AG10803 (cell line): ENCODE results near the gene CYP19A1.

ENCODE experiments used
- DNase-seq: peaks from one replicate; pipeline ENCODE4 v3.0.0; 2010; ENCODE audit warnings: low read depth
- H3K4me3 ChIP-seq: 2 replicates; pipeline ENCODE4 v1.5.1; 2011; ENCODE audit warnings: mild to moderate bottlenecking, low read length, control low read depth
- TF ChIP-seq, protein P1 (sequence below): conservative IDR thresholded peaks from 2 replicates; pipeline ENCODE4 v1.5.1; 2011; ENCODE audit warnings: mild to moderate bottlenecking, low read length, control low read depth, inconsistent platforms

The CYP19A1 gene

DNA sequence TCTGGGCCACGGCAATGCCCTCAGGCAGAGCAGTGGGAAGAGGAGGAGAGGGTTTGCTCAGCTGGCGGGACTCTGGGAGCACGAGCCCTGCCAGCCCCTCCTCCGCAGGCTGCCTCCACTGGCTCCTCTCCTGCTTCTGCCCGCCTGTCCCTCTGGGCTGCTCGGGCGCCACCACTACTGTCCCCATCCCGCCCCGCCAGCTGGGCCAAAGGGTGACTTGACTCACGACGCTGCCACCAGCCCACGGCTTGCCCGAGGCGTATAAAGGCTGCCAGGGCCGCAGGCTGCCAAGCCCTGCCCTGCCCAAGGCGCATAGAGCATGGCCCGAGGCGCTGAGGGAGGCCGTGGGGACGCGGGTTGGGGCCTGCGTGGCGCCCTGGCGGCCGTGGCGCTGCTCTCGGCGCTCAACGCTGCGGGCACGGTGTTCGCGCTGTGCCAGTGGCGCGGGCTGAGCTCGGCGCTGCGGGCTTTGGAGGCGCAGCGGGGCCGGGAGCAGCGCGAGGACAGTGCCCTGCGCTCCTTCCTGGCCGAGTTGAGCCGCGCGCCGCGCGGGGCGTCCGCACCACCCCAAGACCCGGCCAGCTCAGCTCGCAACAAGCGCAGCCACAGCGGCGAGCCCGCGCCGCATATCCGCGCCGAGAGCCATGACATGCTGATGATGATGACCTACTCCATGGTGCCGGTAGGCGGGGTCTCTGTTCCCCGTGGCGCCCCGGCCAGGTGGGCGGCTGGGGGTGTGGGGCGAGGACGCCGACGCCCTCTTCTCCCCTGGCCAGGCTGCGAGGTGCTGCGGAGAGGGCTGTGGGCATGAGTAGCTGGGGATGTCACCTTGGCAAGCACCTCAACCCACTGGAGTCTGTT lies 3.2 kb upstream of the CYP19A1 start, which contains the start of gene GLDN:
GLDN (plus strand) TSS at position 290 of the 861 bp plus-strand sequence; CDS start at position 320, 30 bp downstream.
- TF ChIP-seq, protein P1, sequence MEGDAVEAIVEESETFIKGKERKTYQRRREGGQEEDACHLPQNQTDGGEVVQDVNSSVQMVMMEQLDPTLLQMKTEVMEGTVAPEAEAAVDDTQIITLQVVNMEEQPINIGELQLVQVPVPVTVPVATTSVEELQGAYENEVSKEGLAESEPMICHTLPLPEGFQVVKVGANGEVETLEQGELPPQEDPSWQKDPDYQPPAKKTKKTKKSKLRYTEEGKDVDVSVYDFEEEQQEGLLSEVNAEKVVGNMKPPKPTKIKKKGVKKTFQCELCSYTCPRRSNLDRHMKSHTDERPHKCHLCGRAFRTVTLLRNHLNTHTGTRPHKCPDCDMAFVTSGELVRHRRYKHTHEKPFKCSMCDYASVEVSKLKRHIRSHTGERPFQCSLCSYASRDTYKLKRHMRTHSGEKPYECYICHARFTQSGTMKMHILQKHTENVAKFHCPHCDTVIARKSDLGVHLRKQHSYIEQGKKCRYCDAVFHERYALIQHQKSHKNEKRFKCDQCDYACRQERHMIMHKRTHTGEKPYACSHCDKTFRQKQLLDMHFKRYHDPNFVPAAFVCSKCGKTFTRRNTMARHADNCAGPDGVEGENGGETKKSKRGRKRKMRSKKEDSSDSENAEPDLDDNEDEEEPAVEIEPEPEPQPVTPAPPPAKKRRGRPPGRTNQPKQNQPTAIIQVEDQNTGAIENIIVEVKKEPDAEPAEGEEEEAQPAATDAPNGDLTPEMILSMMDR, result no peak
- peak within 1 kb of the TSS; percentile 45 for H3K4me3 ChIP-seq
- peak; percentile 12 for DNase-seq

DNA sequence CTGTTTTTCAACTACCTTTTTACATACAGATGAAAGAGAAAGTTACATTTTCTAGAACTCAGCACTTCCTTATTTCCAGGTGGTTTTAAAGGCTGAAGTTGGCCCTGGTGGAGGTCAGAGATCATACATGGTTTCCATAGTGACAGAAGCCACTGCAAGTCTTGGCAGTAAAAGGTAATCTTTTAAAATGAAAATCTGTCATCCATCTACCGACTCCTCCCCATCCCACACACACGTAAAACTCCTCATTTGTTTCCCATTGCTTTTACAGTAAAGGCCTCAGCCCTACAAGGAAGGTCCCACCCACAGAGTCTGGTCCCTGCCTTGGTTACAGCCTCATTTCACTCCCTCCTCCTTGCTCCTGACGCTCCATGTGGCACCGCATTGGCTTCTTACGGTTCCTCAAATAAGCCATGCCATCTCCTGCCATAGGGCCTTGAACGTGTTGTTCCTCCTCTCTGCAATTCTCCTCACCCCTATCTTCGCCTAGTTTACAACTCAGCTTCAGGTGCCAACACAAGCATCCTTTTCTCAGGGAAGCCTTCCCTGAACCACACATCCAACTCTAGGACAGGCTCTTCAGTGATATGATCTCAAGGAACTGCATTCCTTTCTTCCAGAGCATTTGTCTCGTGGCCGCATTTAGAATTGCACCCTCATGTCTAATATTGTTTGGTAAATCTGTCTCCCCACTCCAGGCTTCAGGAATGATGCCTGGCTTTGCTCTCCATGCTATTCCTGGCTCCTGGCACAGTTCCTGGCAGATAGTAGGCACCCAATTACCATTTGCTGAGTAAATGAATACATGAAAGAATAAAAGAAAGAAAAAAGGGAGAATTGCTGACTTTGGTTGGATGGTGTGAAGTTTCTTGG lies 2.6 kb downstream of the CYP19A1 start:
- no peak overlapping the region for H3K4me3 ChIP-seq
- DNase-seq, result no peak
- TF ChIP-seq, protein P1, result no peak

DNA sequence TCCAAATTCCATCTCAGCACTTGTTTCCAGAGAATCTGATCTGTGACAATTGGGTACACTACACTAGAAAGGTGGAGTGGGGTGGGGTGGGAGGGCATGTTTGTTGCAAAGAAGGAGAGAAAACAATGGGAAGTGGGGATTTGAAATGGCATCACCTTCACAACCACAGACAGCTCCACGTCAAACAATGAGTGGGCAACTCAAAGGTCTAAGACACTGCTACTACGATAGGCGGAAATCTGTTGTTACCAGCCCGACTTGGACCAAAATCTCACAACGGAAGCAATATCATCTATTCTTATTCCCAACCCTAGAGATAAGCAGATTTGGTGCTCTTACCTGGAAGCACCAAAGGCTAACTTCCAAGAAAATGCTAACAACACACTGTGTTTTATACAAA lies 3.3 kb downstream of the CYP19A1 start:
- TF ChIP-seq, protein P1, result no peak
- DNase-seq, result no peak
- H3K4me3 ChIP-seq, result no peak overlapping the region

DNA sequence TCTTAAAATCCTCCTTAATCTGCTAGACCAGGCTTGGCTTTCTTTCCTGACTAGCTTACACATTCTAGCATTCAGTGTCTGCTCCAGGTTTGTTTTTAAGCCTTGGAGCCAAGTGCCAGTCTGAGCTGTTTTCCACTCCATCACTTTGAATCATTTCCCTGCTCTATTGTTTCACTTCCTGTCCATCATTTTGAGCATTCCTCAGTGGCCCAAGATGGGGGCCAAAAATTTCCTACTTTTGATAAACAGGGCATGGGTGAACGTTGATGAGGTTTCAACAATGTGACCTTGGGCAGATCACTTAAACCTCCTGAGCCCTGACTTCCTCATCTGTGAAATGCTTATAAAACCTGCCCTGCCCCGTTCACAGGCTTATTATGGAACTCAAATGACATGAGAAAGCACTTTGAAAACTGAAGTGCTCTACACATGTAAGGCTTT lies 4.4 kb downstream of the CYP19A1 start:
- DNase-seq, result no peak
- H3K4me3 ChIP-seq, result no peak overlapping the region
- TF ChIP-seq, protein P1, result no peak

DNA sequence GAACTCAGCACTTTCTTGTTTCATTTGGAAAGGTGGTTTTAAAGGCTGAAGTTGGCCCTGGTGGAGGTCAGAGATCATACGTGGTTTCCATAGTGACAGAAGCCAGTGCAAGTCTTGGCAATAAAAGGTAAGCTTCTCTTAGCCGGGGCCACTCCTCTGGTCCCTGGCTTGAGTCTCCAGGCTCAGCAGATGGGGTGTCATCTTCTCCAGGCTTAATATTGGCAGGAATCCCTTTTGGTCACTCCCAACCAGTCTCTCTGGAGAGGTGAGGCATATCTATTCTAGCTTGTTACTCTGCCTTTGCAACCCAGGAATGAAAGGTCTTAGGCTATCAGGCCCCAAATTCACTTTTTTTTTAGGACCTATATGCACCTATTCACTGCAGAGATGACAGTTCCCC lies 4.8 kb downstream of the CYP19A1 start:
- H3K4me3 ChIP-seq, result no peak overlapping the region
- TF ChIP-seq, protein P1, result no peak
- no peak for DNase-seq

DNA sequence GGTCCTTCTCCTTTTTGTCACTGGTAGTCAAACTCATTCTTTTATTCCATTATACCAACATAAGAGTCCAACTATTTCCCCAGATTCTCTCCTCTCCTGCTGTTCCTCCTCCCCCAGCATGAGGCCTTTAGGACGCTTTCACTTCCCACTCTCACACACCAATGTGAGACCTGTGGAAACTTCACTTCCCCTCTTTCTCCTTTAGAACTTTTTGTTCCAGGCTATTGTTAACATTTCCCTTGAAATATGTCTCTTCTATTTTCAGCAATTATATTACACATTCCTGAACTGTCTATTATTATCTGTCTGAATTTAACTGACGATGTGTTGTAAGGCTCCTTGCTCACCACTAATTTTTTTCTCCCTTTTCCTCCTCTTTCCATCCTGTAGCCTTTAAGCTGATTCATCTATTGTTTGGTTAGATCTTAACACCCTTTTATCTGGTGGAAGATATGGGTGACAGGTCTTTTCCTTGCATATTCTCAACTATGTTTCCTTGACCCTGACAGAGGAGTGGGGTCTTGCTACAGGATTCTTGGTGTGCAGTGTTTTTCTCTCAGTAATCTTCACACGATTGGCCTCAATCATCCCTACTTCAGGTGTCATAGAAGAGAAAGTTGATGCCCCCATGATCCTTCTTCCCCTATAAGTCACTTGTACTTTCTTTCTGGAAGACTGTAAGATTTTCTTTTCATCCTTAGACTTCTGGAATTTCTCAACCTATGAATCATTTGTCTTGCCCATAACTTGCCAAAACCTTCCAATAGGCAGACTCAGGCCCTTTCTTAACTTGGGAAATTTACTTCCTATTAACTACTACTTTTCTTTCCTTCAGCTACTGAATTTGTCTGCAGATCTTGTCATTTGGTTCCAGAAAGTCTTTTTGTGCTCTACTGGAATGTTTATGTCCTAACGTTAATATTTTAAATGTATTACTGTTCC lies 5.9 kb downstream of the CYP19A1 start:
- peak; percentile 31 for DNase-seq
- H3K4me3 ChIP-seq, result no peak overlapping the region
- TF ChIP-seq, protein P1, result no peak
